Right forelimb (tissue), 1 donor: ENCODE results near the gene OTULIN.

Source experiments
- DNase-seq: peaks from one replicate; pipeline ENCODE4 v3.0.0-alpha.2; 2018

Gene OTULIN

DNA sequence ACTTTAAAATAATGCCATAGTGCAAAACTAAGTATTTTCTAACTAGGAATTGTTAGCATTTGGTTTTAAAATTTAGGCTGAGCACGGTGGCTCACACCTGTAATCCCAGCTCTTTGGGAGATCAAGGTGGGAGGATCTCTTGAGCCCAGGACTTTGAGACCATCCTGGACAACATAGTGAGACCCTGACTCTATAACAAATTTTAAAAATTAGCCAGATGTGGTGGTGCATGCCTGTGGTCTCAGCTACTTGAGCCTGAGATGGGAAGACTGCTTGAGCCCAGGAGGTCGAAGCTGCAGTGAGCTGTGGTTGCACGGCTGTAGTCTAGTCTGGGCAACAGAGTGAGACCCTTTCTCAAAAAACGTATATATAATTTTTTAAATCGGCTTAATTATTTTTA, 4.9 kb downstream of the OTULIN start:
- DNase-seq: no peak

GRCh38 chr5:14669975-14670374, 5.5 kb downstream of the OTULIN start:
- DNase-seq: no peak

DNA sequence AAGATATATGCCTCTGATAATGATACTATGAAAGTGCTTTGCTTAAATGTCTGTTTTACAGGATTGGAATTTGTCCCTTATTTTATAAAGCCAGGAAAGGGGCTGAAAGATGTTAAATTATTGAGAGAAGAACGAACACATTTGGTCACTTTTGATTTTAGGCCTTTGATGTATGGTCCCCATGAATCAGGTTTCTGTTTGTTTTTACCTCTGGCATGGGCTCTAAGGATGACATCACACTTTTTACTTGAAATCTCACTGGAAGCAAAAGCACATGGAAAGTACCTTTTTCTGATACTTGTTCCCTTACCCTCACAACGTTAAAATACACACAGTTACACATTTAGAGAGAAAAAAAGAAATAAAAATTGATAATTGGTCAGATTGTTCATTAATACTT, 6.9 kb downstream of the OTULIN start:
- DNase-seq: no peak

DNA sequence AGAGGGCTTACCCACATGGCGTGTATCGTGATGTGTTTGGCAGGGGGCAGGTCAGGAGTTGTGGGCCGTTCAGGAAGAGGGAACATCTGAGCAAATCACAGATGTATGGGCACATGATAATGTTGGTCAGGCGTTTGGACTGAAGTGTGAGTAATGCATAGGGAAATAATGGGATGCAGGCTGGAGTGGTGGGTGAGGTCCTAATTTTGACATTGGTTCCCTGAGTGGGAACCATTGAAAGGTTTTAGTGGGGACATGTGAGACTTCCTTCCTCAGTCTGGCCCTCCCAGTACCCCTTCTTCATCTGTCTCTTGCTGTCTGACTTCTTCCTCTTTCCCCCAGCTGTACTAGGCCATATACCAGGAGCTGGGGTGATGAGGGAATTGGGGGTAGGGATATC, 7.6 kb downstream of the OTULIN start:
- no peak for DNase-seq

DNA sequence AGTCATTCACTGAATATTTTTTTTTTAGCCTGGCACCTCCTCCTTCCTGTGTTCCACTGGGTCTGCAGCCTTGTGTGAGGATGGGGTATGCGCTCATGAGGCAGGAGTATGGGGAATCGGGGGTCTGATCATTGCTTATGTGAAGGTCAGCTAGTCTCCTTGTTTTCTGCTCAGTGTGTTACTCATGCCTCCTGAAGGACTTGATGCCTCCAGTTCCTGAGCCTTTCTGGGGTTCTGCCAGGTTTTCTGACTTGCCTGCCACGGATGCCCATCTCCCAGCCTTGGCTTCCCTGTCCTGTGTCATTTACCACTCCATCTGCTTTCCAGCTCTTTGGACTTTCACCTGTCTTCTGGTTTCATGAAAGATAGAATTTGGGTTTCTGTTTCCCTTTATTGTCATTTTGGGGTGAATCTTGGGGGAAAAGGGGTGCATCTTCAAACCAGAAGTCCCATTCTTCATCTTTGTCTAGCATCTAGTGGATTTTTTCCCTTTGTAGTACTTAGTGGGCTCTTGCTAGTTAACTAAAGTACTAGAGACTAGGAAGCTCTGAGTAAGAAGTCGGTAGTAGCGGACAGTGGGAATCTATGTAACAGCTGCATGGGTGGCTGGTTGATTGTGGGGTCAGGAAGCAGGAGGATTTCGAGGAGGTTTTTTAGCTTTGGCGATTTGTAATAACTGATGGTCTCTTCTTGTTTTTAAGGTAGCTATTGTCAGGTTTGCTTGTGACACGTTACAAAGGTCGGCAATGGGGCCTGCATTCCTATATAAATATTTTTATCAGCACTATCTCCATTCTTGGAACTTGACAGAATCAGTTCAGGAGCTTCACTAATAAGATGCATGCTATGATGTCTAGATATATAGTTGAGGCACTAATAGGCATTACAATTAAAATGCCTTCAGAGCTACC, 8.2 kb downstream of the OTULIN start:
- no peak for DNase-seq

GRCh38 chr5:14673443-14673842, 8.9 kb downstream of the OTULIN start:
- DNase-seq: no peak

GRCh38 chr5:14674983-14675854, 10.7 kb downstream of the OTULIN start:
- no peak for DNase-seq

DNA sequence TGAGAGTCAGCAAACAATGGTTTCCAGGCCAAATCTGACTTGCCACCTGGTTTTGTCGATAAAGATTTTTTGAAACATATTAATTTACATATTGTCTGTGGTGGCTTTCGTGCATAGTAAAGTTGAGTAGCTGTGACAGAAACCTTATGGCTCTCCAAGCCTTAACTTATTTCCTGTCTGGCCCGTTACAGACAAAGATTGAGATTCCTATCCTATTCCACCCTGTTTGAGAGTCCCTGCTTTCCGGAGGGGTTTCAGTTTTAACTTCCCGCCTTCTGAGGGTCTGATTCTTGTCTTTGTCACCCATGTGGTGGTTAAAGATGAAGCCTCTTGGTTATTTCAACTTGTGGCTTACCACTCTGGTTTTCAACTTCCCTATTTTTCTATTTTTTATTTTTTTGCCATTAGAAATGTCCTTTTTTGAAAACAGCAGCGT, 11.4 kb downstream of the OTULIN start:
- DNase-seq: no peak

- DNase-seq: no peak
Measured at GRCh38 chr5:14676320-14676719, 11.8 kb downstream of the OTULIN start.

- no peak for DNase-seq
Measured at GRCh38 chr5:14678773-14679334, 14.3 kb downstream of the OTULIN start.

DNA sequence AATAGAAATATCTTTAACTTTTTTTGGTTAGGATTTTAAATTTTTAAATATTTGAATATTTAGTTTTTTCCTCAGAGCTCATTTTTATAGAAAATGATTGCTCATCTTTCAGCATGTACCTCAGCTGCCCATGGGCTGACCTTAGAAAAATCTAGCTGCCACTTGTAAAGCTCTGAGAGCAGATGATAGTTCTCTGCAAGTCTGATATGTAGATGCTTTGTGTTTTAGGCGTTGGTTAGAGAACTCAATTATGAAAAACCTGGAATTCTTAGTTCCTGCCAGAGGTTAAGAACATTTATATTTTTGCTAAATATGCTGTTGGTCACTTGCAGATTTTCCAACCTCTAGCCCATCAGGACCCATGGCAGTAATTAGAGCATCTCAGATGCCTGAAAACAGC, 15.1 kb downstream of the OTULIN start:
- no peak for DNase-seq

DNA sequence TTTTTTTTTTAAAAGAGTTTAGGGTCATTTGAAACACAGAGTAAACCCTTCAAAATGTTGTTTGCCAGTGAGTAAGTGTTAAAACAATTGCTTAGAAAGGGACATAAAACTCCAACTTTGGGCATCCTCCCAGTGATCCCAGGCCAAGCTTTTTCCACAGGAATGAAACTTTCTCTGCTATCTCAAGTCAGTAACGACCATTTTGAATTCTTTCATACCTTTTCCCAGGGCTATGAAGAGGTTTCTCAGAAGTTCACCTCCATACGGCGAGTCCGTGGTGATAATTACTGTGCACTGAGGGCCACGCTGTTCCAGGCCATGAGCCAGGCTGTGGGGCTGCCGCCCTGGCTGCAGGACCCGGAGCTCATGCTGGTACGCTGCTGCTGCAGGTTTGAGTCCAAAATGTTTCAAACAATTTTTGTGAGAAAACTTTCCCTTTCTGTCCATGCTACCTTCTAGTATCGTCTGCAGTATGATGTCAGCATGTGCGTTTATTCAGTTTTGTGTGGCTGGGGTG, 16.8 kb downstream of the OTULIN start:
- no peak for DNase-seq

DNA sequence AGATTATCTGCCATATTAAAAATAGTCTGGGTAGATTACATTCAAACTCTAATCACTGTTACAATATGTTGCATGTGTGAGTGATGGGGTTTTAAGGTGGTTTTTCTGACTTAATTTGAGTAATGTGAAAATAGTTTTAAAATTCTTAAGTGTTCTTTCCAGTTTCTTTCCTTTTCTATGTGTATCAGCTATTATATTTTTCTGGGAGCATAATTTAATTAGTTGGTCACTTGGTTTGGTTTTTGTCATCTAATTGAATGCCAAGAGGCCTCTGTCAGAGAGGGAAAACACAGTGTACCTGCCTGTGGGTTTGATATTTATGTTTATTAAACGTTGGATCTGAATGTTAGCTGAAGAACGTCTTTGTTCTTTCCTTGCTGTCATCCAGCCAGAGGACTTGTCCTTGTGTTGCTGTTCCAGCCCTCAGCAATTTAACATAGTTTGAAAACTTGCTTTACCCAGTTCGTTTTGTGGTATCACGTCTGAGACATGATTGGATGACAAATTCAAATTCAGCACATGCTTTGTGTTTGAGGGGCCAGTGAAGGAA, 19.5 kb downstream of the OTULIN start:
- DNase-seq: no peak

DNA sequence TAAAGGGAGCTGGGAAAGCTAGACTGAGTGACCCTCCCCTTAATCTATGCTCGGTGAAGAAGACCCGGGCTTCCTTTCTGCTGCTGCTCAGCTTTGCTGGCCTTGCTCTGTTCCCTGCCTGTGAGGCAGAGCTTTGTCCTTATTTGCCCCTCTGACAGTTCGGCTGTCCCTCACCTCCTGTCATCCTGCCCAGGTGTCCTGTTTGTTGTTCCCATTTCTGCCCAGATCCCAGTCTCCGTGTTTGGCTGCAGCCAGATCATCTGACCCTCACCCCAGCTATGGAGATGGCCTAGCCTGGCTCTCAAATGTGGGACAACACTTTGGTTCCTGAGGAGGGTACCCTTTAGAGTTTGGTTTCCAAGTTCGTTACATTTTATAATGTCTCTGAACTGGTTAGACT, 20.2 kb downstream of the OTULIN start:
- no peak for DNase-seq

DNA sequence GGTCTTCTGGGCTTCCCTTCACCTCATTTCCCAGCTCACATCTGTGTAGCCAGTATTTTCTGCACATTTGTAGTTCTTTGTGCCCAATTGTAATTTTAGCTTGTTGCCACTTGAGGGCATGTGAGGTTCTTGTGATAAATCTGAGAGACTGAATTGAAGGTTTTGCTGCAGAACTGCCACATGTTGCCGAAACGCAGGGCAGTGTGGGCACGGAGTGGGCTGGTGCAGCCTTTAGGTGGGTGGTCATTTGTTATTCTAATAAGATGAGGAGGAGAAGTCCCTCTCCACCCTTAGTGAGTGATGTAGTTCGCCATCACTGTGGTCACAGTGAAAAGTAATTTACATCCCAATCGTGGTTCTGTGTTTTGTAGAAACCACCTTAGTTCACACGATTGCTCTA, 21.2 kb downstream of the OTULIN start:
- DNase-seq: no peak

DNA sequence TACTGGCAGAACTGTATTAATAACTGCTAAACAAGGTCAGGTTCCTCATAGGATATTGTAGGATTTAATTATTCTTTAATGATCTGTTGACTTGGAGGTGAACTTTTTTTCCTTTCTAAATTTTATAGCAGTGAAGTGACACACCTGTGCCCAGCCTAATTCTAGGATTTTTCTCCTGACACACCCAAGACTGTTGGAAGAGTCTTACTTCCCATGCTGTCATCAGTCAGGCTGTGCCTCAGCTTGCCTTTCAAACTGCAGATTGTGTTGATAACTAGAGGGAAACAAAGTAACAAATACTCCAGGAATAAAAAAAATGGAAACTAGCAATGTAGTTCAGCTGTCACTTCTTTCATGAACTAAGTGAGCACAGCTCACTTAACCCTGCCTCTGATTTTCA, 22.0 kb downstream of the OTULIN start:
- DNase-seq: no peak

- no peak for DNase-seq
Measured at GRCh38 chr5:14687023-14687665, 22.6 kb downstream of the OTULIN start.

- DNase-seq: no peak
Measured at GRCh38 chr5:14693070-14693469, 28.6 kb downstream of the OTULIN start.

- no peak for DNase-seq
Measured at GRCh38 chr5:14695152-14695551, 30.6 kb downstream of the OTULIN start.

GRCh38 chr5:14696057-14696456, 31.5 kb downstream of the OTULIN start:
- DNase-seq: no peak

- DNase-seq: no peak
Measured at GRCh38 chr5:14696851-14697250, 32.3 kb downstream of the OTULIN start.

DNA sequence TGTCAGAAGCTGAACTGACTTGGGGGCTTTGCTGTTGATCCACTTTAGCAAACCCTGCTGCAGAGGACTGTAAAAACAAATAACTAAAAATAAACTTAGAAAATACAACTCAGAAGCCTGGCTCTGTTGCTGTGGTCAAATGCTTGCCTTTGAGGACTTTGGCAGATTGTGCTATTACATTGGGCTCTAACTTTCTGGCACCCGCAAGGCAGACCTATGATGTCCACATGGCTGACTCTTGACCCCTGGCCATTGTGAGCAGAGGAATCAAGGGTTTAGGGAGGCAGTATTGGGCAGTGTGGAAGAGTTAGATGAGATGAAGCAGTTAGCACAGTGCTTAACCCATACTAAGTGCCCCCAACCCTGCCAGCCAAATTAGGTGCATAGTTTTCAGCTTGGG, 34.0 kb downstream of the OTULIN start:
- DNase-seq: no peak

- DNase-seq: no peak
Measured at GRCh38 chr5:14699159-14699558, 34.6 kb downstream of the OTULIN start.
